Renal cortex interstitium (tissue), 11 donors: ENCODE measurements around the gene NHLH2. TPM values are rescaled to one million over a fixed set of nuclear protein-coding genes. Genes with fewer than 3 reads are reported as not detected.

Experiments
- DNase-seq, 11 donors: peaks; one replicate each; pipeline ENCODE4 v3.0.0-alpha.2; 2013; ENCODE audit warnings: low read depth in 9 of 11, low spot score in 4 of 11; ENCODE audit errors: extremely low read depth in 1 of 11
- polyA plus RNA-seq, 3 donors: library from polyadenylated mRNA; unstranded; fragments of 120-200 nt; gene quantifications; one replicate each; pipeline ENCODE4 v1.2.1, GENCODE V29; 2013; ENCODE audit not compliant: insufficient read length in 3 of 3

Gene NHLH2
- polyA plus RNA-seq, 3 donors, result not detected

DNA sequence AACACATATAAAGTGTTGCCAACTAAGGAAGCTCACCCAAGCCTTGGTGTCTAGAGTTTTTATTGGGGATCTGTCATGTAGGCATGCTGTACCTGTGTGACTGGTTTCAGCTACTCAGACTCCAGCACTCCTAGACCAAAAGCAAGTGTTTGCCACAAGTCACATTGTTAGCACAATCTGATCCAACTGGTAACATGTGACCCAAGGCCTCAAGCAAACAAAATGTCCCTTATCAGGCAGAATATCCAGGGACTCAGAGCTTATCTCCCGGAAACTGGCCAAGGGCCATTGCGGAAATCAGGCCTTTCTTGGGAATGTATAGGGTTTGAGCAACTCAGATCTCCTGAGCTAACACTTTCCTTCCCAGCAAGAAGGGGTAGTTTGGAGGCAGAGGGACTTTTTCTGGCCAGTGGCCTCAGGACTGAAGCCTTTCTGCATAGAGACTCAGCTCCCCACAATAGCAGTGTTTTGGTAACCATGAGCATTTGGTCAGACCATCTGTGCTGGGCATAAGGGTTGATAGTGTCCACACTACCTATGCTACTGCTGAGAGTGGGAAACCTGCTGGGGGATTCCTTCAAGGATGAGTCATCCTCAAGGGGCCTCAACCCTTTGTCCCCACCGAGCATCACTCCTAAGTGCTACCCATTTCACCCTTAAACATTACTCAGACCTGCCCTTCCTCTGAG, 29.6 kb downstream of the NHLH2 start:
- DNase-seq, result no peak

DNA sequence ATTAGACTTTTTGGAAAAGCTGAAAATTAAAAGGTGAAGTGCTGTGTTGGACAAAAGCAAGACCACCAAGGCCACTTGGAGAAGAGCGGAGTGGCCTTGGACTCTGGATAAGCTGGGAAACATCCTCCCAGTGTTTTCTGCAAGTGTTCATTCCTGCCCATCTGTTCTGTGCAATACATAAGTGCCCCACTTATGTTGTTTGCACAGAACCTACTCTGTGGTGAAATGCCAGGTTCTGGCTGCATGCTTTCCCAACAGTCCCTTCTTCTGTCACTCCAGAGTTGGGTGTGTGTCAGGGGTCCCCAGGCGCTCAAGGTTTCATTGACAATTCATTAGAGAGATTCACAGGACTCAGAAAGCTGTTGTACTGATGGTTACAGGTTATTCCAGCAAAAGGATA, 30.3 kb downstream of the NHLH2 start:
- DNase-seq, result no peak

DNA sequence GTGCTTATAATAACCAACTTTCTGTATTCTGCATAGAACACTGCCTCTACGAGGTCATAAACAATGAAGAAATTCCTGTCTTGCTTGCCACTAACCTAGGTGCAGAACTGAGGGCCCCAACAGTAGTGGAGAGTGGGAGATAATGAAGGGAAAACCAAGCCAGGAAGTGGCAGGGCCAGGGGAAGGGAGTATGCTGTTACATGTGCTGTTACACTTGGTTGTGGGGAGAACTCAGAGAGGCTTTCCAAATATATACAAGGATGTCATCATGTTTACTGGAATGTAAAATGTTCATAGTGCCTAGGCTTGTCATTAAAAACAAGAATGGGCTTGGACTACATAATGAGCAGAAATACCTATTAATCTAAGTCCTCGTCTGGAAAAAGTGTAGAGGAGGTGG, 31.1 kb downstream of the NHLH2 start:
- DNase-seq, result no peak

DNA sequence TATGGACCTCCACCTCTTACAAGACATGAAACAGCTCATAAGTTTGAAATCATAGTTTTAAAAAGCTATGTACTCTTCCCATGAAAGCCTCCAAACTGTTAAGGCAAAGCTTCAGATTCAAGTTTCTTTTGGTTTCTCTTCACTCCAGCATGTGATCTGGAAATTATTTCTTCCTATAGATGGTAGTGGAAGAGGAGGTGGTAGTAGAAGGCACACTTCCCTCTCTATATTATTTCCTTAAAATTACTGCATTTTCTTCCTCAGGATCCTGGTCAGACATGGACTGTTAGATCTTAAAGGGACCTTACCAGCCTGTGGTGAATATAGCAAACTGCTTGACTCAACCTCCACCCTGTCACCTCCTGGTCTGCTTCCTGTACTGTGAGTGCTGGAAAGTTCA, 31.9 kb downstream of the NHLH2 start:
- DNase-seq, result no peak

DNA sequence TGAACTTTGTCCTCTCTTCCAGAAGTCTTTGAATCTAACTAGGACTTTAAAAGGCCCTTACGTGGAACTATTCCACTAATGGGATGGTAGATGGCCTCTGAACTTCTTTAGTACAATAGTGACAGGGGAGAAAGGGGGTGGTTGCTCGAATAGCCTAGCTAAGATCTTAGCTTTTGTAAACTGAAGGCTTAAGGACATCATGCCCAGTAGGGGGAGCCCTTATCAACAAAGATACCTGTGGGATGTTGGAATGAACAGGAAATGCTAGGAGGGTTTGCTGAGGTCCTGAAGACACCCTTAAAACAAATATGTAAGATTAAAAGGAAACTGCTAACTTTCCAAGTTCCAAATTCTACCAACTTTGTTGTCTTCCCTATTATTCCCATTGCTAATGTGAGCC, 33.2 kb downstream of the NHLH2 start:
- peak; percentile 31 to 75 (median 49) for DNase-seq

DNA sequence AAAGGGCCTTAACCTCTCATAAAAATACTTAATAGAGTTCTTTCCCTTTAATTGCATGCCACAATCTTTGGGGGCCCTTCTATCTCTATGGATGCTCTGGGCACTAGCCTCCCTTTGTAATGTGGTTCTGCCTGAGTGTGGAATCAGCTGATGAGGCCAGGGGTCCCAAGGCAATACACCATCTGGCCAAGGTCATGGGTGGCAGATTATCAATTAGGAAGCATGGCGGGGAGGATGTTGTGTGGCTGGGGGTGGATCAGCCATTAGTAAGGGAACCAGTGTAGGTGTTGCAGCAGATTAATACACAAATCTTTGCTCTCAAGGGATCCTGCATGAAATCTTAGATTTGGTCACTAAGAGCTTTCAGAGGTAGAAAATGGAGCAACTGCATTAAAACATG, 35.3 kb downstream of the NHLH2 start:
- DNase-seq, result no peak

DNA sequence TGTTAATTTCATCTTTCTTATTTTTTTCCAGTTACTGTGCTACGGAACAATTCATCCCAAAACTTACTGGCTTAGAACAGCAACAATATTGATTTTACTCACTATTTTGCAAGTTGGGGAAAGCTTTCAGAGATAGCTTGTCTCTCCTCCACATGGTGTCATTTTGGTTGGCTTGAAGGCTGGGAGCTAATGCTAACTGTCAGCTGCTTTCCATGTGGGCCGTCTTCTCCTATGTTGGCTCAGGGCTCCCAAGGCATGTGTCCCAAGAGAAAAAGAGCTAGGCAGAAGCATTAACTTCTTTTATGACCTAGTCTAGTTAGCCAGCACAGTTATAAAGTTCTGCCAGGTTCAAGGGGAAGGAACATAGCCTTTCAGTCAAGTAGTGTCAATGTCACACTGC, 38.5 kb downstream of the NHLH2 start:
- no peak for DNase-seq

DNA sequence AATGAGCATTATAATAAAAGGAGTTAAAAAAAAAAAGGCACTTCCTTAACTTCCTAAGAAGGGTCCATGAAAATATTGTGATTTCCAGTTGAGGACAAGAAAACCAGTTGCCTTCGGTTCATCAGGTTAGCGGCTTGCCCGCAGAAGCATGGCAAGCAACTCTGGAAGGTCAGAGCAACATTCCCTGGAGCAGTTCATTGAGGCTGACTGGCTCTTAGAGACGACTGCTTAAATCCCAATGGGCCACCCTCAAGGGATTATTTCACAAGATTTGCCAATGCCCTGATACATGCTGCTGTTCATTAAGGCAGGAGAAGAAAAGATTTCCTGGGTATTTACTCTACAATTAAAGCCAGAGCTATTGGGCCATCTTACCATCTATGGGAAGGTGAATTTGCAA, 43.4 kb downstream of the NHLH2 start:
- DNase-seq, result no peak

DNA sequence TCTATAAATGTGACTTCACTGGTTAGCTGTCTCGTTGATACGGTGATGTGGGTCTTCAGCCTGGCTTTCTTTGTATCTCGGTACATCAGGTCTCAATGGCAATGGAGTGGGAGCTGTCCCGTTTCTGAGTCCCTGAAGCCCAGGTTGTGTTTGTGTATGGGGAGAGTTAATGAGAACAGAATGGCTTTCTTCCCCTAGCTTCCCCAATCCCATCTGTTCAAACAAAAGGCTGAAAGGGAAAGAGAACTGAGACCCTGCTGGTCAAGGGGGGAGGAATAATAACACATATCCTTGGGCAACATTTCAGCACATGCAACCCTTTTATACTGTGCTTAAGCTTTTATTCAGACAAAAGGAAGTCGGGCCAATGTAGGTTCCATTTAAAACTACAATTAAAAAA, 44.0 kb downstream of the NHLH2 start:
- DNase-seq, result no peak

DNA sequence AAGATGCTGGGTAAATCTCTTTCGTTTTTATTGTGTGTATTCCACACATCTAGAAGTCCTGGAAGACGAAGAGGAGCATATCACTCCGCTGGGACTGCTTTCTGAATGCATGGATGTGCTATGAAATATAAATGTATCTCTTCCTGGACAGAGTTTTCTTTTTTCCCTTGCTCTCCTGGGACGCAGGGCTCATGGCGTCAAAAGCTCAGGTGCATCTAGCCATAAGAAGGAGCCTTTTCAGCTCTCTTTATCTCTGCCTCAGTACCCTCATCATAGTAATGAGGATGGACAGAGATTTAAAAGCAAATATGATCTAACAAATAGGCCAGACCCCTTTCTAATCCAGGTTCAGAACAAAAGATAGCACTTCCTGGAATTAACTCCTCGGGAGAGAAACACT, 44.9 kb downstream of the NHLH2 start:
- no peak for DNase-seq

DNA sequence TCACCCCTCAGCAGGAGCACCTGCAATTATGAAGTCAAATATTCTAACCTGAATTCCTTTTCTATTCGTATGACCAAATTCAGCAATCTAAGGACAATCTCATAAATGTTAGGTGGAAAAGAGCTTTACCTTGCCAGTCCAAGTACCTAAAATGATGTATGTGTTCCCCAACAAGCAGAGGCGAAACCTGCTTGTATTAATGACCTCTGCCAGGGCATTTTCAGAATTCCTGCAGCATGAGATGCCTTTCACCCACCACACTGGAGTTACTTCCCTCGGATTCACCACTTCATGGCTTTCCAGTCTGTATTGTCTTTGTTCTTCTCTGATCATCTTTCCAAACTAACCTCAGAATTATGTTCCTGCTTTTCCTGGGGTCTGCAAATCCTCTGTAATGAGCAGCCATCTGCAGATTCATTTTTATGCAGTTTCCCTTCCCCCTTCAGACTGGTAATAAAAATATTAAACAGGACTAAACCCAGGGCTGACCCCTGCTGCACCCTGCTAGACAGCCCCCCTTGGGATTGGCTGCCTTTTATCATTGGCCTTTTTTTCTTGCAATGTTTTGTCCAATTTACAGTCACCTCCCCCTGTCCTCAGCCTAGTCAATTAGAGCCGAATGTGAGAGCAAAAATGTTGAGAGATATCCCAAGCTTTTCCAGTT, 45.8 kb downstream of the NHLH2 start:
- no peak for DNase-seq

DNA sequence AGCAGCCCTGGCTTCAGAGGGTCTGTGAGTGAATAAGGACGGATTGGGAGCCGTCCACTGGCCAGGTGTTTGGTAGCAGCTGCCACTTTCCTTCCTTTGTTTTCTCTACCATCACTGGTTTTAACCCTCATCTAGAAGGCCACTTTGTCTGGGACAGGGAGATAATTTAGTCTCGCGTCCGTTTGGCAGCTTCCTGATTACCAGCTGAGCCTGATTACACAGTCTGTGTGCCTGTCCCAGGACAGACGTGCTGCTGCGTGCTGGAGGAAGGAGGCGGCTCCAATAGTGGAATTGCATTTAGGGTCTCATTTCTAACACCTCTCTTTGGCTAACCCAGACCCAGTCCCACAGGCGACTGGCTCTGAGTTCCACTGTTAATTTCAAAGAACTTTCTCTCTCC, 47.8 kb downstream of the NHLH2 start:
- no peak for DNase-seq

DNA sequence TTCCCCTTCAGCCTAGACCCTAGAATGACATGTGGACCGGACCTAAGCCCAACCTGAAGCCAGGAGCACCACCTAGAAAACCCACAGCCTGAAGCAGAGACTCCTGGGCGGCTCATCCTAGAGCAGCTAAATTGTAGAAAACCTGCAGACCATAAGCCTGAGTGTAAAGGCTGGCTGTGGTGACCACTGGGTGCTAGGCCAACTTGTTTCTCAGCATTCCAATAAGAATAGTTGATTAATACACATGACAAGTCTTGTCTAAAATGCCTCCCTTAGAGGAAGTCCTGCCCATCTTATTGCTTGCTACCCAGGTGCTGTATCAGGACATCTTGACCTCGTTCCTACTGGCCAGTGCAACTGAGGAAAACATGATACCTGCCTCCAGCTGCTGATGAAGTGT, 49.1 kb downstream of the NHLH2 start:
- DNase-seq, result no peak

DNA sequence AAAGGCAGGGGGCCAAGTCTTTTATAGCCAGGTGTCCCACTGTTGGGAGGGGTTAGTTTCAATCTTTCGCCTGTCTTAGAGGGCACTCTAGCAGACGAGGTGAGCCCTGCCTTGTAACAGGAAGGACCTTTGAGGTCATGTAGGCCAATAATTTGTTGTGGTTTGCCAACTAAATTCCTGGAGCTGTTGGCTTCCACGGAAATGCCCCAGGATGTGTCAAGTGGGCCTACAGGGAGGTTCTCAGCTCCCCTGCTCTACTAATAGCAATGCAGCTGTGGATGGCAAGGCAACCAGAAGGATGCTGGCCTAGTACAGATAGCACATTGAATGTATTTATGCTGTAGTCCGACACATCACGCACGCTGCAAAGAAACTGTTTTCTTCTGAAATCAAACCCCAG, 50.1 kb downstream of the NHLH2 start:
- DNase-seq, result no peak

DNA sequence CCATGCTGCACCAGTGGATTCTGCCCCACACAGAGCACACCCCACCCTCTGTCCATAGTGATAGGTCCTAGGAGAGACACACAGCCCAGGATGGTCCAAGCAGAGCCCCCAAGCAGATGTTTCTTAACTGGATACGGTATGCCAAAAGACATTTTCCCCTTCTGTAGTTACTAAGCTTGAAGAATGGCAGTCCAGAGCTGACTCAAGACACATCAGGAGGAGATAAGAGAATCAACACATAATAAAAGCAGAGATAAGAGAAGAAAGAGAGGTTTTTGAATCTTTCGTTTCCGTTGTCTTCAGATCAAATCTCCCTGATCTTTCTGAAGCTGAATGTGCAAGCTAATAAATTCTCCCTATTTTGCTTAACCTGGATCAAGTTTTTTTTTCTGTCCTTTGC, 50.6 kb downstream of the NHLH2 start:
- no peak for DNase-seq

Other genes starting within 250 kb of the NHLH2 start
- gene VANGL1, start 199.2 kb downstream of the NHLH2 start, polyA plus RNA-seq, result 10 to 100 TPM; 13.1 to 14.5 (median 13.6) TPM
- gene CASQ2, start 72.4 kb downstream of the NHLH2 start, polyA plus RNA-seq, result 1 to 10 TPM in 1 of 3 donors, under 1 TPM in 2; 0.48 to 1.3 (median 0.68) TPM
- 1 to 10 TPM; 4.1 to 6.5 (median 6.2) TPM for gene SLC22A15, start 135.4 kb upstream of the NHLH2 start, polyA plus RNA-seq